Measurements from ENCODE around the gene FAXC. TPM values are rescaled to one million over a fixed set of nuclear protein-coding genes. Genes with fewer than 3 reads are reported as not detected.

Gene FAXC
- total RNA-seq, 2 donors from 2014 or later = 0.16 TPM; not detected in 1

DNA sequence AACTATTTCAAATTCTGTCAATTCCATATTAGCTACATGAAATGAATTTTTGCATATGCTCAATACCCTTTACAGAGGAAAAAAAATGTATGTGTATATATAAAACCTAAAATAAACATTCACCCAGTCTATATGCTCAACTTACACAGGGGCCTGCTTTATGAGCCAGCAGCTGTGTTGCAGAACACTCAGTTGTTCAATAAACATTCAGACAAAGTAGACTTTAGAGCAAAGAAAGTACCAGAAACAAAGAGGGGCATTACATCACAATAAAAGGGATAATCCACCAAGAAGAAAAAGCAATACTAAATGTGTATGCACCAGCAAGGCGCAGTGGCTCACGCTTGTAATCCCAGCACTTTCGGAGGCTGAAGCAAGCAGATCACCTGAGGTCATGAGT, 35.0 kb upstream of the FAXC start:
- no peaks in the 10 kb centered on the region for H3K4me1 ChIP-seq
- no peak overlapping the region for H3K27ac ChIP-seq
- H3K9me3 ChIP-seq = no peaks in the 10 kb centered on the region
- TF ChIP-seq, protein P1, sequence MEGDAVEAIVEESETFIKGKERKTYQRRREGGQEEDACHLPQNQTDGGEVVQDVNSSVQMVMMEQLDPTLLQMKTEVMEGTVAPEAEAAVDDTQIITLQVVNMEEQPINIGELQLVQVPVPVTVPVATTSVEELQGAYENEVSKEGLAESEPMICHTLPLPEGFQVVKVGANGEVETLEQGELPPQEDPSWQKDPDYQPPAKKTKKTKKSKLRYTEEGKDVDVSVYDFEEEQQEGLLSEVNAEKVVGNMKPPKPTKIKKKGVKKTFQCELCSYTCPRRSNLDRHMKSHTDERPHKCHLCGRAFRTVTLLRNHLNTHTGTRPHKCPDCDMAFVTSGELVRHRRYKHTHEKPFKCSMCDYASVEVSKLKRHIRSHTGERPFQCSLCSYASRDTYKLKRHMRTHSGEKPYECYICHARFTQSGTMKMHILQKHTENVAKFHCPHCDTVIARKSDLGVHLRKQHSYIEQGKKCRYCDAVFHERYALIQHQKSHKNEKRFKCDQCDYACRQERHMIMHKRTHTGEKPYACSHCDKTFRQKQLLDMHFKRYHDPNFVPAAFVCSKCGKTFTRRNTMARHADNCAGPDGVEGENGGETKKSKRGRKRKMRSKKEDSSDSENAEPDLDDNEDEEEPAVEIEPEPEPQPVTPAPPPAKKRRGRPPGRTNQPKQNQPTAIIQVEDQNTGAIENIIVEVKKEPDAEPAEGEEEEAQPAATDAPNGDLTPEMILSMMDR (IDR thresholded peaks at IDR 0.05) = no peak
- H3K4me3 ChIP-seq = no peak overlapping the region
- no peaks in the 10 kb centered on the region for H3K27me3 ChIP-seq
- DNase-seq (ENCODE audit: low spot score) = no peak
- H3K36me3 ChIP-seq = no peaks in the 10 kb centered on the region

DNA sequence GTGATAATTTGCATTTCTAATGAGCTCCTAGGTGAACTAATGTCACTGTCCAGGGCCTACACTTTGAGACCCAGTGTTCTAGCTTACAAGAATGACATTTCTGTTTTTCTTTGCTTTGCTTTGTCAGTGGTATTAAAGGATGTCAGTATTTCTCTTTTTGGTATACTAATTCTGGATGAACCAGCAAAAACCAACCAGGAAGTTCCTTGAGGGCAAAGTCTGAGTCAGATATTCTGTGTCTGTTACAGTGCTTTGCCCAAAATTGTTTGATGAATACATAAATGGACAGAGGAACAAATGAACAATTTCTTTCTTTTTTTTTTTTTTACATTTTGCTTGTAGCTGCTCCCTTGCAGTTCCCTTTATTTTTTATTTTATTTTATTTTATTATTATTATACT, 29.2 kb upstream of the FAXC start:
- Histone ChIP-seq H3K9me3 (no peaks in the 10 kb centered on the region), H3K4me1 (no peaks in the 10 kb centered on the region), H3K4me3 (no peak overlapping the region), H3K36me3 (peaks cover 4% of the 10 kb centered on the region), H3K27ac (no peak overlapping the region), H3K27me3 (no peaks in the 10 kb centered on the region)
- TF ChIP-seq, protein P1 (IDR thresholded peaks at IDR 0.05) = no peak
- no peak for DNase-seq (ENCODE audit: low spot score)

DNA sequence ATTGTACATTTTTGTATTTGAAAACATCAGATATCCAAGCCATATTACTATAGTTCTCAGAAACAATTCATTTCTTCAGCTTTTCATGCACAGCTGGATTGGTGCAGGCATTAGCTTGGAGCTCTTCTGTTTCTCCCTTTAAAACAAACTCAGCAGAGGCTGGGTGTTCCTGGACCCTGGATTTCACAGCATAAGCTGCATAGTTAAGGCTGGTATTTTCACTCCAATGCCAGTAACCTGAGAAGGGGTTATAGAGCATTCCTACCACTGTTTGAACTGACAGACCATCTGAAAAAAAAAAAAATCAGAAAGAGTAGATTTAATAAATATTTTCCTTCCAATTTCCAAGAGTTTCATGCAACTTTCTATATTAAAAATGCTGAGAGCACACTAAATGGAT, 20.1 kb upstream of the FAXC start:
- Histone ChIP-seq H3K27ac (no peak overlapping the region), H3K36me3 (peaks cover 4% of the 10 kb centered on the region), H3K27me3 (no peaks in the 10 kb centered on the region), H3K4me3 (no peak overlapping the region), H3K9me3 (no peaks in the 10 kb centered on the region), H3K4me1 (no peaks in the 10 kb centered on the region)
- TF ChIP-seq, protein P1 (IDR thresholded peaks at IDR 0.05) = no peak
- no peak for DNase-seq (ENCODE audit: low spot score)

DNA sequence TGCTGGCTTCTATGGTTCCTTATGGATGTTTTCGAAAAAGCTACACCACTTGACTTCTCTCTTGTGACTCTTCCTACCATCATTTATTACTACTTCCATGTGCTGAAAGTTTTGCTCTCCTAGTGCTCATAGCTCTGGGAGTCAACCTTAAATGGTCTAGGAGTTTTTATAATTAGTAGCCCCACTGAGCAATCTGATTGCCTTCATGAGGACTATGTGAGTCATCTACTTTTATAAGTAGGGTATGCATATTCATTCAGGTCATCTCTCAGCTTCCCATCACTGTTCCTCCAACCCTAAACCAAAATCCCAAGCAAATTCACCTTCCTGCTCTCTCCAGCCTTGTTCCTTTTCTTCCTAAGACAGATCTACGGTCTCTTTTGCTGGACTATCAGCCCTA, 17.4 kb upstream of the FAXC start:
- Histone ChIP-seq H3K4me1 (no peaks in the 10 kb centered on the region), H3K36me3 (no peaks in the 10 kb centered on the region), H3K9me3 (no peaks in the 10 kb centered on the region), H3K27me3 (no peaks in the 10 kb centered on the region), H3K27ac (no peak overlapping the region), H3K4me3 (no peak overlapping the region)
- TF ChIP-seq, protein P1 (IDR thresholded peaks at IDR 0.05) = no peak
- DNase-seq (ENCODE audit: low spot score) = no peak

DNA sequence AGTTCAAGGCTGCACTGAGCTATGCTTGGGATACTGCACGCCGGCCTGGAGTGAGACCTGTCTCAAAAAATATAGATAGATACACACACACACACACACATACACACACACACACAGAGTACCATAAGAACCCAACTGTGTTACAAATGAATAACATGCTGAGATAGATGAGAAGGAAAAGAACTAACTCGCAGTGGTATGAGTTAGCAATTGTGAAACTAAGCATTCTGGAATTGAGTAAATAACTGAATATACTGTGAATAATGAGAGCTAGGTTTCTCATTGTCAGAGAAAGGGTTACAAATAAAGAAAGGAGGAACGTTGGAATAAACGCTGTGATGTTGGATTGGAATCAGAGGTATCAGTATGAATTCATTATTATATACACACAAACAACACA, 14.6 kb upstream of the FAXC start:
- TF ChIP-seq, protein P1 (IDR thresholded peaks at IDR 0.05) = no peak

DNA sequence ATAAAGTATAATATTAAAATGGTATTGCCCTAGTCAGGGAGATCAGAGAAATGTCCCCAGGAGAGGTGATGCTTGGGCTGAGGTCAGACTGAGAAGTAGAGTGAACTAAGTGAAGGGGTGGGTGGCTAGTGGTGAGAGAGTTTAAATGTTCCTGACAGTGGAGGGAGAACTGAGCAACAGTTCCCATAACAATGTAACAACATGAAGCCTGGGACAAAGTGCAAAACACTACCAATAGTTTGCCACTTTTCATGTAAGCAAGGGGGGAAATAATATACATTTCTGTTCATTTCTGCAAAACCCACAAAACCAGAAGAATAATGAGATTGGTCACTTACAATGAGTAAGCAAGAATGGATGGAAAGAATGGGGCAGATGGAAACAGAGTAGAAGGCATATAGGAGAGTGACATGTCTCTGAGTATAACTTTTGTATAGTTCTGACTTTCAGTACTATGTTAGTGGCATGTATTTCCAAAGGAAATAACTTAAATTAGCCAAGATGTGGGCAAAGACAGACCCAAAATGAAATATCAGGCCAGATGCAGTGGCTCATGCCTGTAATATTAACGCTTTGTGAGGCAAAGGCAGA, 13.3 kb upstream of the FAXC start:
- H3K4me3 ChIP-seq = no peak overlapping the region
- no peak for DNase-seq (ENCODE audit: low spot score)
- H3K36me3 ChIP-seq = no peaks in the 10 kb centered on the region

More for the DNA sequence above, 14.6 kb upstream of the FAXC start:
- Histone ChIP-seq H3K36me3 (no peaks in the 10 kb centered on the region), H3K27ac (no peak overlapping the region), H3K4me3 (no peak overlapping the region), H3K4me1 (no peaks in the 10 kb centered on the region), H3K27me3 (no peaks in the 10 kb centered on the region), H3K9me3 (no peaks in the 10 kb centered on the region)
- DNase-seq (ENCODE audit: low spot score) = no peak

More for the DNA sequence above, 13.3 kb upstream of the FAXC start:
- H3K9me3 ChIP-seq = no peaks in the 10 kb centered on the region
- H3K4me1 ChIP-seq = no peaks in the 10 kb centered on the region
- no peaks in the 10 kb centered on the region for H3K27me3 ChIP-seq
- TF ChIP-seq, protein P1 (IDR thresholded peaks at IDR 0.05) = no peak
- H3K27ac ChIP-seq = no peak overlapping the region

All from right atrium auricular region (tissue), 2 donors.